Measurements from ENCODE around the gene NCK1. TPM values are rescaled to one million over a fixed set of nuclear protein-coding genes. Genes with fewer than 3 reads are reported as not detected.
A peak's percentile ranks its signal among the peaks of the same experiment; 100 is the strongest.

Gene NCK1
- total RNA-seq, 4 donors from 2014 or later = 35.4 to 44.6 (median 42.7) TPM

DNA sequence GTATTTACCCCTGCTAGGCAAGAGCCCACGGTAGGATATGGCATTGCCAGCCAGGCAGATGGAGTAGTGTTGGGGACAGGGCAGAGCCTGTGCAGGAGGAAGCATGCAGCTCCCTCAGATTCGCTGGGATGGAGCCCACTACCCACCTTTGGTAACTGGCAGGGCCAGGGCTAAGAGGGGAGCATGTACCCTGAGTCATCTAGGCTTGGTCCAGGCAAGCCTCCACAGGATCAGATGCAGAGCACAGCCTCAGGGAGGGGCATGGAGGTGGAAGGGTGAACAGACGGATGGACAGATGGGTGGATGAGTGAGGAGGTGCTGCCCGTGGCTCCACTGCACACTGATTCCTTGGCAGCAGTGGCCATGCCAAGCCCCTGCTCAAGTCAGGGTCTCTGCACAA lies 128.8 kb downstream of the NCK1 start:
- TF ChIP-seq POLR2A (IDR thresholded peaks at IDR 0.05) = no peak
- TF ChIP-seq, protein P1, sequence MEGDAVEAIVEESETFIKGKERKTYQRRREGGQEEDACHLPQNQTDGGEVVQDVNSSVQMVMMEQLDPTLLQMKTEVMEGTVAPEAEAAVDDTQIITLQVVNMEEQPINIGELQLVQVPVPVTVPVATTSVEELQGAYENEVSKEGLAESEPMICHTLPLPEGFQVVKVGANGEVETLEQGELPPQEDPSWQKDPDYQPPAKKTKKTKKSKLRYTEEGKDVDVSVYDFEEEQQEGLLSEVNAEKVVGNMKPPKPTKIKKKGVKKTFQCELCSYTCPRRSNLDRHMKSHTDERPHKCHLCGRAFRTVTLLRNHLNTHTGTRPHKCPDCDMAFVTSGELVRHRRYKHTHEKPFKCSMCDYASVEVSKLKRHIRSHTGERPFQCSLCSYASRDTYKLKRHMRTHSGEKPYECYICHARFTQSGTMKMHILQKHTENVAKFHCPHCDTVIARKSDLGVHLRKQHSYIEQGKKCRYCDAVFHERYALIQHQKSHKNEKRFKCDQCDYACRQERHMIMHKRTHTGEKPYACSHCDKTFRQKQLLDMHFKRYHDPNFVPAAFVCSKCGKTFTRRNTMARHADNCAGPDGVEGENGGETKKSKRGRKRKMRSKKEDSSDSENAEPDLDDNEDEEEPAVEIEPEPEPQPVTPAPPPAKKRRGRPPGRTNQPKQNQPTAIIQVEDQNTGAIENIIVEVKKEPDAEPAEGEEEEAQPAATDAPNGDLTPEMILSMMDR (IDR thresholded peaks at IDR 0.05) = no peak
- no peak for TF ChIP-seq POLR2AphosphoS5 (IDR thresholded peaks at IDR 0.05)
- no peak for TF ChIP-seq EP300 (IDR thresholded peaks at IDR 0.05)
- H3K27me3 ChIP-seq = no peaks in the 10 kb centered on the region
- WGBS, 2 donors (ENCODE audit: low coverage in 1 of 2) = 93% methylated on average over 2 to 3 of the region's 4 CpGs
- no peaks in the 10 kb centered on the region for H3K36me3 ChIP-seq
- H3K4me3 ChIP-seq = no peak overlapping the region
- no peaks in the 10 kb centered on the region for H3K9me3 ChIP-seq
- ATAC-seq = no peak
- H3K4me1 ChIP-seq = peaks cover 4 to 17% (median 12%) of the 10 kb centered on the region in 3 donors
- H3K27ac ChIP-seq = no peak overlapping the region

DNA sequence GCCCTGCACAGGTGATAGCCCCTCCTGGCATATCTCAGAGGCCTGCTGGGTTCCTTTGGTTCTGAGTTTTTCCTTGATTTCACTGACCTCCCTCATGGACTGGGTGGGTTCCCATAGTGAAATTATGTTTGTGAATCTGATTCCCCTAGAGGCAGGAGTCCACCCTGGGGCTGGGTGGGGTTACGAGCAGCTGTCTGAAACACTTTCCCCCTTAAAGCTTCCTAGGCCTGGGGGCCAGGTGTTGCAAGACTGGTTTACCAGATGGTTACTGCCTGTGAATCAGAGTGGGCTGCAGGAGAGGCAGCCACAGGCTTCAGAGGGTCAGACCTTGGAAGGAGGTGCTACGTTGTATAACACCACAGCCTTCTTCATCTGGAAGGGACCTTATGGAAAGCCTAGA lies 130.1 kb downstream of the NCK1 start:
- peaks cover 4 to 21% (median 14%) of the 10 kb centered on the region in 3 donors for H3K4me1 ChIP-seq
- H3K9me3 ChIP-seq = no peaks in the 10 kb centered on the region
- no peak overlapping the region for H3K27ac ChIP-seq
- no peaks in the 10 kb centered on the region for H3K27me3 ChIP-seq
- no peaks in the 10 kb centered on the region for H3K36me3 ChIP-seq
- no peak for TF ChIP-seq POLR2A (IDR thresholded peaks at IDR 0.05)
- TF ChIP-seq, protein P1 (IDR thresholded peaks at IDR 0.05) = no peak
- TF ChIP-seq EP300 (IDR thresholded peaks at IDR 0.05) = no peak
- TF ChIP-seq POLR2AphosphoS5 (IDR thresholded peaks at IDR 0.05) = no peak
- 100% methylated on average over 1 of the region's 2 CpGs; no CpG with 5 or more reads in 1 of the 2 donors for WGBS, 2 donors (ENCODE audit: low coverage in 1 of 2)
- H3K4me3 ChIP-seq = no peak overlapping the region
- ATAC-seq = no peak

DNA sequence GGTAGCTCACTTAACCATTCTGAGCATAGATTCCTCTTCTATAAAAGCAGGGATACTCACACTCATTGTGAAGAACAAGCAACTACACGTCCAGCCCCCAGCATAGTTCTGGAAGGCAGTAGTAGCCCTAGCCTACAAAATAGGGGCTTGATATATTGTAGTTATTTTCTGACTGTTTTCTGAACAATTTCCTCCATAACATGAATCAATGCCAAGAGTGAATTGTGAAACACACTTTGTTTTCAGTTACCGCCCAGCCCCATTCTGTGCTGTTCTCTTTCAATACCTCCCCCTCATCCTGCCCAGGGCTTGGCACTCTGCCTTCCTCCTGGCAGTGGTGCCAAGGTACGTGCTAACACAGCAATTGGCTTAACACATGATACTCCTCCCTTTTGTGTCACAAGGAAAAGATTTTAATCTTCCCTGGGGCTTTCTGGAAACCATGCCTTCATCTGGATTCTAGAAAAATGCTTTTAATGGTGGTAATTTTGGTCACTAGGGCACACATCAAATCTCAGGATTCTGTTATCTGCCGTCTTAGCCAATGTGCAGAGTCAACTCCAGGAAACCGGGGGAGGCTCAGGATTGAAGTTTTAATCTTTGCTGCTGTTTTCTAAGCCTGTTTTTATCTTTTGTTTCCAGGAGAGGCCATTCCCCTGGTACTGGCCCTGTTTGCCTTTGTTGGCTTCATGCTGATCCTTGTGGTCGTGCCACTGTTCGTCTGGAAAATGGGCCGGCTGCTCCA lies 132.9 kb downstream of the NCK1 start:
- Histone ChIP-seq H3K4me1 (peaks cover 4 to 21% (median 14%) of the 10 kb centered on the region in 3 donors), H3K36me3 (no peaks in the 10 kb centered on the region), H3K27ac (peak overlapping the region; percentile 62 to 80 (median 78)), H3K9me3 (no peaks in the 10 kb centered on the region), H3K27me3 (no peaks in the 10 kb centered on the region), H3K4me3 (no peak overlapping the region)
- WGBS, 2 donors (ENCODE audit: low coverage in 1 of 2) = 21 to 34% methylated on average over 5 to 8 of the region's 8 CpGs
- TF ChIP-seq, protein P1 (IDR thresholded peaks at IDR 0.05) = no peak
- TF ChIP-seq POLR2AphosphoS5 (IDR thresholded peaks at IDR 0.05) (peak; percentile 82), EP300 (IDR thresholded peaks at IDR 0.05) (no peak), POLR2A (IDR thresholded peaks at IDR 0.05) (no peak)
- ATAC-seq = peak; percentile 98

DNA sequence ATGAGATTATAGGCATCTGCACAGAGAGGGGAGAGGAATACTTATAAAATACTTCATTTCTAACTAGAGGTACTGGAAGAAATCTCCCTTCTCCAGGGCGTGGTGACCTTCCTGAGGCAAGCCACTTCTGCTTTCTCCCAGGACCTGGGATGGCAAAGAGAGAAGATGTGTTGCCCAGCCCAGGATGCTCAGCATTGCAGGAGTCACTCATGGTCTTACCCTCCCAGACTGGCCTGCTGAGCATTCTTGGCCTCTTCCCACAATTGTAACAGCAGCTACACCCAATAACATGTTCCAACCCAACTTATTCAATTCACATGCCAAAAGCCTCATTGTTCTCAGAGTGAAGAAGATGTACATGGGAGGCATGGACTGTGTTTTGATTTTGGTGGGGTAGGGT lies 133.6 kb downstream of the NCK1 start:
- ATAC-seq = no peak
- TF ChIP-seq POLR2AphosphoS5 (IDR thresholded peaks at IDR 0.05) (no peak), POLR2A (IDR thresholded peaks at IDR 0.05) (no peak), EP300 (IDR thresholded peaks at IDR 0.05) (no peak)
- H3K27me3 ChIP-seq = no peaks in the 10 kb centered on the region
- H3K9me3 ChIP-seq = no peaks in the 10 kb centered on the region
- 100% methylated on average over 1 of the region's 1 CpG for WGBS, 2 donors (ENCODE audit: low coverage in 1 of 2)
- H3K36me3 ChIP-seq = no peaks in the 10 kb centered on the region
- H3K4me1 ChIP-seq = peaks cover 4 to 21% (median 14%) of the 10 kb centered on the region in 3 donors
- H3K4me3 ChIP-seq = no peak overlapping the region
- peak overlapping the region; percentile 62 to 80 (median 78) for H3K27ac ChIP-seq

Other genes starting within 250 kb of the NCK1 start
- 10 to 100 TPM; 39.3 to 53.3 (median 51.3) TPM for gene STAG1, start 109.8 kb upstream of the NCK1 start, total RNA-seq
- gene SLC35G2, start 43.1 kb upstream of the NCK1 start, total RNA-seq = 1 to 10 TPM; 3.3 to 6.1 (median 5.4) TPM
- 1 to 10 TPM in 2 of 4 donors, under 1 TPM in 2; 0.62 to 7.3 (median 1.0) TPM for gene IL20RB, start 95.8 kb downstream of the NCK1 start, total RNA-seq

Measured in gastroesophageal sphincter (tissue), 4 donors.